ENCODE results near the gene ELF5.

The ELF5 gene

GRCh38 chr11:34468209-34468841 is 45.3 kb downstream of the ELF5 start:
- TF ChIP-seq CTCF (IDR thresholded peaks at IDR 0.05; ENCODE audit: low read depth, low read length), result peak; percentile 58
- no peak for DNase-seq (ENCODE audit: extremely low read depth, low read depth)

- DNase-seq (ENCODE audit: extremely low read depth, low read depth), result no peak
- TF ChIP-seq CTCF (IDR thresholded peaks at IDR 0.05; ENCODE audit: low read depth, low read length), result no peak
Measured at GRCh38 chr11:34466802-34467488, 46.6 kb downstream of the ELF5 start.

- no peak for TF ChIP-seq CTCF (IDR thresholded peaks at IDR 0.05; ENCODE audit: low read depth, low read length)
- no peak for DNase-seq (ENCODE audit: extremely low read depth, low read depth)
Measured at GRCh38 chr11:34464591-34465051, 49.0 kb downstream of the ELF5 start.

- no peak for DNase-seq (ENCODE audit: extremely low read depth, low read depth)
- no peak for TF ChIP-seq CTCF (IDR thresholded peaks at IDR 0.05; ENCODE audit: low read depth, low read length)
Measured at GRCh38 chr11:34461215-34461614, 52.4 kb downstream of the ELF5 start.

GRCh38 chr11:34460278-34460677 is 53.3 kb downstream of the ELF5 start:
- DNase-seq (ENCODE audit: extremely low read depth, low read depth), result no peak
- TF ChIP-seq CTCF (IDR thresholded peaks at IDR 0.05; ENCODE audit: low read depth, low read length), result no peak

GRCh38 chr11:34459507-34460162 is 54.0 kb downstream of the ELF5 start:
- no peak for TF ChIP-seq CTCF (IDR thresholded peaks at IDR 0.05; ENCODE audit: low read depth, low read length)
- DNase-seq (ENCODE audit: extremely low read depth, low read depth), result no peak

- no peak for DNase-seq (ENCODE audit: extremely low read depth, low read depth)
- no peak for TF ChIP-seq CTCF (IDR thresholded peaks at IDR 0.05; ENCODE audit: low read depth, low read length)
Measured at GRCh38 chr11:34458525-34458924, 55.1 kb downstream of the ELF5 start.
